DND-41 (cell line): Measurements from ENCODE around the gene CNOT2.

ENCODE experiments used
- ATAC-seq: fragments of 200-7000 bp; cut with Tn5 transposase; 3 replicates; pipeline ENCODE4 v1.9.1; 2021; ENCODE audit warnings: low read depth; ENCODE audit not compliant: insufficient read depth
- DNase-seq: peaks from one replicate; pipeline ENCODE4 v3.0.0-alpha.2; 2020
- H2AFZ ChIP-seq: 2 replicates; pipeline ENCODE4 v1.6.0; 2012; ENCODE audit warnings: low read depth, low read length
- H3K27ac ChIP-seq: 2 replicates; pipeline ENCODE4 v1.5.1; 2012; ENCODE audit warnings: low read length, inconsistent platforms
- H3K27me3 ChIP-seq: fragments of 200-600 bp; sonication (generic); 2 replicates; pipeline ENCODE4 v1.6.0; 2012; ENCODE audit warnings: low read length, mild to moderate bottlenecking, inconsistent platforms; ENCODE audit not compliant: insufficient read depth, poor library complexity
- H3K36me3 ChIP-seq: 2 replicates; pipeline ENCODE4 v1.5.1; 2012; ENCODE audit warnings: low read length, inconsistent platforms; ENCODE audit not compliant: insufficient read depth
- H3K4me1 ChIP-seq: 2 replicates; pipeline ENCODE4 v1.5.1; 2012; ENCODE audit warnings: mild to moderate bottlenecking, low read length; ENCODE audit not compliant: insufficient read depth
- H3K4me2 ChIP-seq: 2 replicates; pipeline ENCODE4 v1.6.0; 2012; ENCODE audit warnings: mild to moderate bottlenecking, moderate library complexity, low read length, inconsistent platforms; ENCODE audit not compliant: insufficient read depth
- H3K4me3 ChIP-seq, 2 experiments: fragments of 200-600 bp in 1 of 2; shearing (Covaris generic) in 1 of 2; 2 replicates each; pipeline ENCODE4 v1.5.1; 2012 to 2016; ENCODE audit warnings: inconsistent platforms in 2 of 2, low read length in 2 of 2, mild to moderate bottlenecking in 2 of 2, low read depth in 1 of 2, moderate library complexity in 1 of 2
- H3K79me2 ChIP-seq: 2 replicates; pipeline ENCODE4 v1.6.0; 2012; ENCODE audit warnings: low read length, inconsistent platforms; ENCODE audit not compliant: insufficient read depth
- H3K9ac ChIP-seq: 2 replicates; pipeline ENCODE4 v1.6.0; 2012; ENCODE audit warnings: low read depth, mild to moderate bottlenecking, inconsistent platforms, low read length, moderate library complexity
- H3K9me3 ChIP-seq: 2 replicates; pipeline ENCODE4 v1.5.1; 2012; ENCODE audit warnings: low read length, moderate library complexity, mild to moderate bottlenecking, inconsistent platforms; ENCODE audit not compliant: insufficient read depth, severe bottlenecking
- H4K20me1 ChIP-seq: 2 replicates; pipeline ENCODE4 v1.6.0; 2012; ENCODE audit warnings: low read length; ENCODE audit not compliant: insufficient read depth
- EZH2 ChIP-seq: IDR thresholded peaks from 3 replicates; pipeline ENCODE4 v1.6.1; 2012; ENCODE audit warnings: borderline replicate concordance, low read depth, mild to moderate bottlenecking, moderate library complexity, low read length, inconsistent platforms; ENCODE audit not compliant: severe bottlenecking
- TF ChIP-seq, protein P1 (sequence below): IDR thresholded peaks from 2 replicates; pipeline ENCODE4 v1.5.1; 2012; ENCODE audit warnings: borderline replicate concordance, low read length, moderate library complexity, mild to moderate bottlenecking; ENCODE audit not compliant: poor library complexity, severe bottlenecking; ENCODE audit errors: extremely low read depth

The CNOT2 gene

DNA sequence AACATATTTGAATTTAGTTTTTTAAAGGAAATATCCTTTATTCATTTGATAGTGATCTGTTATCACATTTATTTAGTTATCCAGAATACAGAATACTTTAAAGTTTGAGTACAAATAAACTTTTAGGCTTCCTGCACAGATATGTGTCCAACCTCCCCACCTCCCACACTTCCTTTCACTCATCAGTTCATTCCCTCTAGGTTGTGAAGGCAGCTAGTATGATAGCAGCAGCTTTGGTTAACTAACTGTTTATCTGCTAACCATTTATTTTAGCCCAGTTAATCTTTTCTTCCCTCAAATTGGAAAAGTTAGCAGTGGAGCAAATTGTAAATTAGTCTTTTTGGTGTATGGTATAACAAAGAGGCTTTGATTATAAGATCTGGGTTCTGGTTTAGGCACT lies 35.7 kb downstream of the CNOT2 start:
- ATAC-seq (no peak), DNase-seq (no peak)
- H4K20me1 ChIP-seq, result peaks cover 41% of the 10 kb centered on the region
- H3K36me3 ChIP-seq, result peaks cover 16% of the 10 kb centered on the region; the same call in 1 of the 2 replicates
- H3K9ac ChIP-seq, result no peak overlapping the region
- H3K9me3 ChIP-seq, result no peaks in the 10 kb centered on the region
- H3K4me1 ChIP-seq, result no peaks in the 10 kb centered on the region
- peaks cover 99% of the 10 kb centered on the region for H3K79me2 ChIP-seq
- TF ChIP-seq EZH2, result no peak
- TF ChIP-seq, protein P1, sequence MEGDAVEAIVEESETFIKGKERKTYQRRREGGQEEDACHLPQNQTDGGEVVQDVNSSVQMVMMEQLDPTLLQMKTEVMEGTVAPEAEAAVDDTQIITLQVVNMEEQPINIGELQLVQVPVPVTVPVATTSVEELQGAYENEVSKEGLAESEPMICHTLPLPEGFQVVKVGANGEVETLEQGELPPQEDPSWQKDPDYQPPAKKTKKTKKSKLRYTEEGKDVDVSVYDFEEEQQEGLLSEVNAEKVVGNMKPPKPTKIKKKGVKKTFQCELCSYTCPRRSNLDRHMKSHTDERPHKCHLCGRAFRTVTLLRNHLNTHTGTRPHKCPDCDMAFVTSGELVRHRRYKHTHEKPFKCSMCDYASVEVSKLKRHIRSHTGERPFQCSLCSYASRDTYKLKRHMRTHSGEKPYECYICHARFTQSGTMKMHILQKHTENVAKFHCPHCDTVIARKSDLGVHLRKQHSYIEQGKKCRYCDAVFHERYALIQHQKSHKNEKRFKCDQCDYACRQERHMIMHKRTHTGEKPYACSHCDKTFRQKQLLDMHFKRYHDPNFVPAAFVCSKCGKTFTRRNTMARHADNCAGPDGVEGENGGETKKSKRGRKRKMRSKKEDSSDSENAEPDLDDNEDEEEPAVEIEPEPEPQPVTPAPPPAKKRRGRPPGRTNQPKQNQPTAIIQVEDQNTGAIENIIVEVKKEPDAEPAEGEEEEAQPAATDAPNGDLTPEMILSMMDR, result no peak
- no peak overlapping the region for H2AFZ ChIP-seq
- no peak overlapping the region for H3K27ac ChIP-seq
- no peak overlapping the region for H3K4me2 ChIP-seq
- no peak overlapping the region for H3K4me3 ChIP-seq
- H3K27me3 ChIP-seq, result no peaks in the 10 kb centered on the region

DNA sequence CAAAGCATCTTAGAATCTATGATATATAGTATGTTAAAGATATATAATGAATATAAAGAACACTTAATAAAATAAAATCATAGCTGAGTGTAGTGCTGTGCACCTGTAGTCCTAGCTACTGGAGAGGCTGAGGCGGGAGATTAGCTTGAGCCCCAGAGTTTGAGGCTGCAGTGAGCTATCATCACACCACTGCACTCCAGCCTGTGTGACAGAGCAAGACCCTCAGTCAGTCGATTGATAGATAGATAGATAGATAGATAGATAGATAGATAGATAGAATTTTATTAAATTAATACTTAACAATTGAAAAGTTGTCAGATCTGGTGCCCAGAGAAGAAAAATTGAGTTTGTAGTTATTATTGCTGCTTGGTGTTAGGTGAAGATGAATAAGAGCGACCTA lies 40.0 kb downstream of the CNOT2 start:
- Histone ChIP-seq H3K4me1 (no peaks in the 10 kb centered on the region), H3K9ac (no peak overlapping the region), H3K79me2 (peaks cover 94% of the 10 kb centered on the region), H3K36me3 (peaks cover 34% of the 10 kb centered on the region), H3K27ac (no peak overlapping the region), H3K4me2 (no peak overlapping the region), H4K20me1 (peaks cover 22% of the 10 kb centered on the region), H3K4me3 (no peak overlapping the region), H3K9me3 (no peaks in the 10 kb centered on the region), H3K27me3 (no peaks in the 10 kb centered on the region), H2AFZ (no peak overlapping the region)
- DNase-seq (no peak), ATAC-seq (no peak)
- TF ChIP-seq, protein P1, result no peak
- TF ChIP-seq EZH2, result no peak

DNA sequence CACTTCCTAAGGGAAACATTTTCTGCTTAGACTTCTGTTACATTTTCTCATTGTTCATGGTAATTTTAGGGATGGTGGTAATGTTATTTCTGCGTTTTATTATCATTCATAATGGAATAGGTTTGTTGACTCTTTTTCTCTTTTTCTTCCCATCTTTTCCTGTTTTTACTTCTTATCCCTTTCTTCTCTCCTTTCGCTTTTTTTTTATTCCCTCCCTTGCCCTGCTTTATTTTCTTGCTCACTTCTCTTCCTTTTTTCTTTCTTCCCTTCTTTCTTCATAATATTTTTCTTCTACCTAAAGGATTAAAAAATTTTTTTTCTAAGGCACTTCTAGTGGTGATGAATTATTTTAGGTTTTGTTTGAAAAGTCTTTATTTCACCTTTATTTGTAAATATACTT lies 45.6 kb downstream of the CNOT2 start:
- no peak for DNase-seq
- ATAC-seq, result no peak
- Histone ChIP-seq H4K20me1 (peaks cover 22% of the 10 kb centered on the region; the same call in 1 of the 2 replicates), H3K9ac (no peak overlapping the region), H3K9me3 (no peaks in the 10 kb centered on the region), H3K4me1 (no peaks in the 10 kb centered on the region), H3K36me3 (peaks cover 37% of the 10 kb centered on the region), H3K27ac (no peak overlapping the region), H3K4me2 (no peak overlapping the region), H3K4me3 (no peak overlapping the region), H3K79me2 (peaks cover 86% of the 10 kb centered on the region), H2AFZ (no peak overlapping the region), H3K27me3 (no peaks in the 10 kb centered on the region)
- no peak for TF ChIP-seq EZH2
- TF ChIP-seq, protein P1, result no peak

DNA sequence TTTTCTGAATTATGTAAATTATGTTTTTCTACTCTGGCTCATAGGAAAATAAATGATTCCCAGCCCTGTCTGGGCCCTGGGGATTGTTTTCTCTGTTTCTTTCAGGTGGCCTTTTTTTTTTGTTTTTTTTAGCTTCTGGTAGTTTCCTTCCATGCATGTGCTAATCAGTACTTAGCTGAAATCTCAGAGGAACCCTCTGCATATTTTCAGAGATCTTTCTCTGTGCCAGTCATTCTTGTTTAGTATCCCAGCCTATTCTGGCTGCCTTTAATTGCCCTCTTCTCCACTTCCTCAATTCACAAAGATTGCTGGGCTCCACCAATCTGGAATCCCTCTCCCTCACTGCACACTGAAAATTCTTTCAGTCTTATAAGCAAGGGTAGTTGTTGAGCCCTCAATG lies 46.9 kb downstream of the CNOT2 start:
- no peaks in the 10 kb centered on the region for H3K9me3 ChIP-seq
- TF ChIP-seq, protein P1, result no peak
- no peak for TF ChIP-seq EZH2
- peaks cover 41% of the 10 kb centered on the region for H3K36me3 ChIP-seq
- no peak overlapping the region for H3K4me2 ChIP-seq
- no peaks in the 10 kb centered on the region for H3K27me3 ChIP-seq
- no peak overlapping the region for H2AFZ ChIP-seq
- H3K4me1 ChIP-seq, result no peaks in the 10 kb centered on the region
- DNase-seq, result no peak
- H3K27ac ChIP-seq, result no peak overlapping the region
- peaks cover 84% of the 10 kb centered on the region for H3K79me2 ChIP-seq
- ATAC-seq, result no peak
- no peak overlapping the region for H3K9ac ChIP-seq
- no peak overlapping the region for H3K4me3 ChIP-seq
- peaks cover 25% of the 10 kb centered on the region for H4K20me1 ChIP-seq
